ENCODE measurements around the gene FBLN5.

Gene FBLN5

DNA sequence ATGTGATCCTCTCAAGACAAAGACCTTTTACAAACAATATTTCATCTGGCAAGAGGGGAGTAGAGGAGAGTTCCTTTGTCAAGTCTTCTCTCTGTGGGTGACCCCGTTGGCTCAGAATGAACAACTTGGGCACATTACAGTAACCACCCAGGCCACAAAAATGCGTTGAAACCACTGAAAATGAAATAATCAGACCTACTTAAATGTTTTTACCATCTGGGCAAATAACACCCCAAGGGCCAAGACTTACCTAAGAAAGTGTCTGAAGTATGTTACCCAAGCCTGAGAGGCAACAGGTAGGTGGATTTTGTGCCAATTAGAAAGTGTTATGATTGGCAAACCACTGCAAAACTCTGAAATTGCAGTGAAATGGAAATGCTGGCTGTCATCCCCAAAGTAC lies 81.4 kb downstream of the FBLN5 start:
- H3K9ac ChIP-seq (ENCODE audit: low read length in 2 of 2): no peak overlapping the region

GRCh38 chr14:91862417-91862816 lies 85.1 kb downstream of the FBLN5 start:
- no peaks in the 10 kb centered on the region for H3K4me1 ChIP-seq (ENCODE audit: control insufficient read depth, insufficient read depth, low read length)
- H3K4me3 ChIP-seq (ENCODE audit: low read length in 2 of 2): no peak overlapping the region
- H3K27me3 ChIP-seq (ENCODE audit: control insufficient read depth in 1 of 2, insufficient read depth in 2 of 2, low read length in 2 of 2): peaks cover 0 to 5% of the 10 kb centered on the region in 2 donors
- no peaks in the 10 kb centered on the region for H3K36me3 ChIP-seq (ENCODE audit: control insufficient read depth in 2 of 2, insufficient read depth in 2 of 2, low read length in 2 of 2)
- H3K9ac ChIP-seq (ENCODE audit: low read length in 2 of 2): no peak overlapping the region
- no peaks in the 10 kb centered on the region for H3K9me3 ChIP-seq (ENCODE audit: control insufficient read depth in 2 of 2, low read length in 2 of 2)
- no peak overlapping the region for H3K27ac ChIP-seq (ENCODE audit: low read length)

More for the DNA sequence above, 81.4 kb downstream of the FBLN5 start:
- no peaks in the 10 kb centered on the region for H3K27me3 ChIP-seq (ENCODE audit: control insufficient read depth in 1 of 2, insufficient read depth in 2 of 2, low read length in 2 of 2)
- H3K27ac ChIP-seq (ENCODE audit: low read length): no peak overlapping the region
- no peaks in the 10 kb centered on the region for H3K4me1 ChIP-seq (ENCODE audit: control insufficient read depth, insufficient read depth, low read length)
- no peak overlapping the region for H3K4me3 ChIP-seq (ENCODE audit: low read length in 2 of 2)
- H3K36me3 ChIP-seq (ENCODE audit: control insufficient read depth in 2 of 2, insufficient read depth in 2 of 2, low read length in 2 of 2): no peaks in the 10 kb centered on the region
- peaks cover 0 to 6% of the 10 kb centered on the region in 2 donors for H3K9me3 ChIP-seq (ENCODE audit: control insufficient read depth in 2 of 2, low read length in 2 of 2)

- Histone ChIP-seq H3K27ac (ENCODE audit: low read length) (no peak overlapping the region), H3K9ac (ENCODE audit: low read length in 2 of 2) (no peak overlapping the region), H3K9me3 (ENCODE audit: control insufficient read depth in 2 of 2, low read length in 2 of 2) (no peaks in the 10 kb centered on the region), H3K36me3 (ENCODE audit: control insufficient read depth in 2 of 2, insufficient read depth in 2 of 2, low read length in 2 of 2) (no peaks in the 10 kb centered on the region), H3K27me3 (ENCODE audit: control insufficient read depth in 1 of 2, insufficient read depth in 2 of 2, low read length in 2 of 2) (peaks cover 0 to 5% of the 10 kb centered on the region in 2 donors), H3K4me1 (ENCODE audit: control insufficient read depth, insufficient read depth, low read length) (no peaks in the 10 kb centered on the region), H3K4me3 (ENCODE audit: low read length in 2 of 2) (no peak overlapping the region)
These were observed 86.4 kb downstream of the FBLN5 start for GRCh38 chr14:91861091-91861490.

- no peaks in the 10 kb centered on the region for H3K36me3 ChIP-seq (ENCODE audit: control insufficient read depth in 2 of 2, insufficient read depth in 2 of 2, low read length in 2 of 2)
- H3K9me3 ChIP-seq (ENCODE audit: control insufficient read depth in 2 of 2, low read length in 2 of 2): no peaks in the 10 kb centered on the region
- H3K27ac ChIP-seq (ENCODE audit: low read length): no peak overlapping the region
- peaks cover 0 to 5% of the 10 kb centered on the region in 2 donors for H3K27me3 ChIP-seq (ENCODE audit: control insufficient read depth in 1 of 2, insufficient read depth in 2 of 2, low read length in 2 of 2)
- no peak overlapping the region for H3K4me3 ChIP-seq (ENCODE audit: low read length in 2 of 2)
- no peaks in the 10 kb centered on the region for H3K4me1 ChIP-seq (ENCODE audit: control insufficient read depth, insufficient read depth, low read length)
- no peak overlapping the region for H3K9ac ChIP-seq (ENCODE audit: low read length in 2 of 2)
These were observed 87.3 kb downstream of the FBLN5 start for GRCh38 chr14:91860238-91860637.

DNA sequence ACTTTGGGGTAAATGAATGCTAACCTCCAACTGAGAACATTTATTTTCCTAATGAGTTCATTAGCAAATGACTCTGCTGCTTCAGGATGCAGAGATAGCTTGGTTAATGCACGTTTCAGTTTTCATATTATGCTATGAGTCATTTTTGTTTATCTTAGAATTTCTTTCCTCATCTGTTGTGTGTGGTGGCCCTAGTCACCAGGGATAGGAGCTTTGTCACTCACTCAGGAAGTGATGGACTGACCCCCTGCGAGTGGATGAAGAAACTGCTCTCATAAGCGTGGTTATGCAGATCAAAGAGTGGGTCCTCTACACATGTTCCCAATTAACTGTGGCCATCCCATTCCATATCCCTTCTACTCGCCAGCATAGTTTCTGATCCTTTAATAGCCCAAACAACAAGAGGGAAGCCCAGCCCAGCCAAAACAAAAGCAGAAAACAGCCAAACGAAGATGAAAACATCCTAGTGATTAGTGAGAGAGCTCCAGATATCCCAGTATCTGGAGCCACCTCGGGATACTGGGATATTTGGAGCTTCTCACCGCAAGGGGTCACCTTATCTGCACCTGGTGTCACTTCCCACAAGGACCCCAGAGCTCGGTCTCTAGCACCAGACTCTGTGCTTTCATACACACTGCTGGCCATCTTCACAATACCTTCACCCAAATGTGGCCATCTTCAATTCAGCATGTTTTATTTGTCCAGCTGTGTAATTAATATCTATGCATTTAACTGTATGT lies 88.8 kb downstream of the FBLN5 start:
- Histone ChIP-seq H3K27ac (ENCODE audit: low read length) (no peak overlapping the region), H3K9ac (ENCODE audit: low read length in 2 of 2) (no peak overlapping the region), H3K36me3 (ENCODE audit: control insufficient read depth in 2 of 2, insufficient read depth in 2 of 2, low read length in 2 of 2) (no peaks in the 10 kb centered on the region), H3K9me3 (ENCODE audit: control insufficient read depth in 2 of 2, low read length in 2 of 2) (no peaks in the 10 kb centered on the region), H3K4me1 (ENCODE audit: control insufficient read depth, insufficient read depth, low read length) (peaks cover 2% of the 10 kb centered on the region), H3K27me3 (ENCODE audit: control insufficient read depth in 1 of 2, insufficient read depth in 2 of 2, low read length in 2 of 2) (peaks cover 0 to 5% of the 10 kb centered on the region in 2 donors), H3K4me3 (ENCODE audit: low read length in 2 of 2) (no peak overlapping the region)

- Histone ChIP-seq H3K4me1 (ENCODE audit: control insufficient read depth, insufficient read depth, low read length) (peaks cover 2% of the 10 kb centered on the region), H3K9me3 (ENCODE audit: control insufficient read depth in 2 of 2, low read length in 2 of 2) (no peaks in the 10 kb centered on the region), H3K36me3 (ENCODE audit: control insufficient read depth in 2 of 2, insufficient read depth in 2 of 2, low read length in 2 of 2) (no peaks in the 10 kb centered on the region), H3K27ac (ENCODE audit: low read length) (no peak overlapping the region), H3K27me3 (ENCODE audit: control insufficient read depth in 1 of 2, insufficient read depth in 2 of 2, low read length in 2 of 2) (peaks cover 0 to 5% of the 10 kb centered on the region in 2 donors), H3K9ac (ENCODE audit: low read length in 2 of 2) (no peak overlapping the region), H3K4me3 (ENCODE audit: low read length in 2 of 2) (no peak overlapping the region)
These were observed 89.9 kb downstream of the FBLN5 start for GRCh38 chr14:91857614-91858013.

DNA sequence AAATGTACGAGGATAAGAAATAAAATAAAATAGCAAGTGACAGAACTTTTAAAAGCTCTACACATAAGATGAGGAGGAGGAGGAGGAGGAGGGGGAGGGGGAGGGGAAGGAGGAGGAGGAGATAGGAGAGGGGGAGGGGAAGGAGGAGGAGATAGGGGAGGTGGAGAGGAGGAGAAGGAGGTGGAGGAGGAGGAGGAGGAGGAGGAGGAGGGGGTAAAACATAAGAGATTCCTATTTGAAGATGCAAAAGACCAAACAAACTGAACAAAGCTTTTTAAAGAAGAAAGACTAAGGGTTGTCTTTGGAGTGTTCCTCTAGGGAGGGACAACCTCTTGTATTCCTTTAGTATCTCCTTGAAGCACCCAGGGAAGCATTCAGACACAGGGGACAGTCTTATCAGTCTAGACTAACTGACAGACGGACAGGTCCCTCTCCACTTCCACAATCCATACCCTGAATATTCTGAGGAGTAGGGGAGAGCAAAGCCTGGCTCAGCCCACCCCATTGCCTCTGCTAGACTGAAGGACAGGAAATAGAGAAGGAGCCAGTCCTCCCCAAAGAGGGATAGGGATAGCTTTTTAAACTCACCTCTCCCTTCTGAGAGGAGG lies 93.1 kb downstream of the FBLN5 start:
- no peak overlapping the region for H3K4me3 ChIP-seq (ENCODE audit: low read length in 2 of 2)
- H3K9me3 ChIP-seq (ENCODE audit: control insufficient read depth in 2 of 2, low read length in 2 of 2): no peaks in the 10 kb centered on the region
- no peaks in the 10 kb centered on the region for H3K36me3 ChIP-seq (ENCODE audit: control insufficient read depth in 2 of 2, insufficient read depth in 2 of 2, low read length in 2 of 2)
- H3K4me1 ChIP-seq (ENCODE audit: control insufficient read depth, insufficient read depth, low read length): peaks cover 2% of the 10 kb centered on the region
- H3K27me3 ChIP-seq (ENCODE audit: control insufficient read depth in 1 of 2, insufficient read depth in 2 of 2, low read length in 2 of 2): peaks cover 0 to 3% of the 10 kb centered on the region in 2 donors
- H3K9ac ChIP-seq (ENCODE audit: low read length in 2 of 2): no peak overlapping the region
- no peak overlapping the region for H3K27ac ChIP-seq (ENCODE audit: low read length)

- peaks cover 2% of the 10 kb centered on the region for H3K4me1 ChIP-seq (ENCODE audit: control insufficient read depth, insufficient read depth, low read length)
- no peak overlapping the region for H3K27ac ChIP-seq (ENCODE audit: low read length)
- no peaks in the 10 kb centered on the region for H3K36me3 ChIP-seq (ENCODE audit: control insufficient read depth in 2 of 2, insufficient read depth in 2 of 2, low read length in 2 of 2)
- no peaks in the 10 kb centered on the region for H3K27me3 ChIP-seq (ENCODE audit: control insufficient read depth in 1 of 2, insufficient read depth in 2 of 2, low read length in 2 of 2)
- no peak overlapping the region for H3K4me3 ChIP-seq (ENCODE audit: low read length in 2 of 2)
- no peak overlapping the region for H3K9ac ChIP-seq (ENCODE audit: low read length in 2 of 2)
- H3K9me3 ChIP-seq (ENCODE audit: control insufficient read depth in 2 of 2, low read length in 2 of 2): no peaks in the 10 kb centered on the region
These were observed 95.9 kb downstream of the FBLN5 start for GRCh38 chr14:91851563-91851962.

- H3K9ac ChIP-seq (ENCODE audit: low read length in 2 of 2): no peak overlapping the region
- H3K9me3 ChIP-seq (ENCODE audit: control insufficient read depth in 2 of 2, low read length in 2 of 2): no peaks in the 10 kb centered on the region
- H3K4me1 ChIP-seq (ENCODE audit: control insufficient read depth, insufficient read depth, low read length): no peaks in the 10 kb centered on the region
- no peak overlapping the region for H3K27ac ChIP-seq (ENCODE audit: low read length)
- H3K27me3 ChIP-seq (ENCODE audit: control insufficient read depth in 1 of 2, insufficient read depth in 2 of 2, low read length in 2 of 2): no peaks in the 10 kb centered on the region
- no peak overlapping the region for H3K4me3 ChIP-seq (ENCODE audit: low read length in 2 of 2)
- H3K36me3 ChIP-seq (ENCODE audit: control insufficient read depth in 2 of 2, insufficient read depth in 2 of 2, low read length in 2 of 2): no peaks in the 10 kb centered on the region
These were observed 98.9 kb downstream of the FBLN5 start for GRCh38 chr14:91848504-91849001.

DNA sequence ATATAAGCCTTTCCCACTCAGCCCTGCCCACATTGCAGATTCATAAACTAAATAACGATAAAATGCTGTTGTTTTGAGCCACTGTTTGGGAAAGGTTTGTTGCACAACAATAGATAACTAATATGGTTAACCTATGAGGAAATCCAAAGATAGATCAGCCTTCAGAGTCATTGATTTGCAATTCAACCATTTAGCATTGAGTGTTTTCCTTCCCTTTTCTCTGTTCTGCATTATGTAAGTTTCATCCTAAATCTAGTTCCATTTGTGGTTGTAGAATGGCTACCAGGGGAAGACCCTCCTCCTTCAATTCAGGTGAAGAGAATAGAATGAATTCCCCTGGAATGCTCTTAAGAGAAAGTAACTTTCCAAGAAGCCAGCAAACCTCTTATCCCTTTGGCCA lies 99.8 kb downstream of the FBLN5 start:
- no peak overlapping the region for H3K9ac ChIP-seq (ENCODE audit: low read length in 2 of 2)
- H3K4me1 ChIP-seq (ENCODE audit: control insufficient read depth, insufficient read depth, low read length): no peaks in the 10 kb centered on the region
- H3K27me3 ChIP-seq (ENCODE audit: control insufficient read depth in 1 of 2, insufficient read depth in 2 of 2, low read length in 2 of 2): peaks cover 0 to under 1% of the 10 kb centered on the region in 2 donors
- H3K9me3 ChIP-seq (ENCODE audit: control insufficient read depth in 2 of 2, low read length in 2 of 2): no peaks in the 10 kb centered on the region
- H3K4me3 ChIP-seq (ENCODE audit: low read length in 2 of 2): no peak overlapping the region
- H3K27ac ChIP-seq (ENCODE audit: low read length): no peak overlapping the region
- H3K36me3 ChIP-seq (ENCODE audit: control insufficient read depth in 2 of 2, insufficient read depth in 2 of 2, low read length in 2 of 2): no peaks in the 10 kb centered on the region

DNA sequence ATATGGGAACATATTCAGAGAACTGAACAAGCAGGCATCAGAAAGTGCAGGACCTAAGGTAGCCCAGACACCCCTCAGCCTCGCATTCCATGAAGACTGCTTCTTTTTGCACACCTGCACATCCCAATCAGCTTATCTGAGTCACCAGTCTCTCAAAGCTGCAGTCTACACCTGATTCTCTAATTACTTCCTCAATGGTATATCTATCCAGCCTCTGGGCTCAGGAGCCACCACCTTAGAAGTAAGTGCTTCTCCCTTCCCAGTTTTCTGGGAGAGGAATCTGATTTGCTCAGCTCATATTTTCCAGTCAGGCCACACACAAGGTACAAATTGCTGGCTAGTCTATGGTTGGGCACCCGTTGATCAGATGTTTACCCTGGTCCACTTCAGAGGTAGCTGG lies 101.8 kb downstream of the FBLN5 start:
- H3K9me3 ChIP-seq (ENCODE audit: control insufficient read depth in 2 of 2, low read length in 2 of 2): no peaks in the 10 kb centered on the region
- H3K9ac ChIP-seq (ENCODE audit: low read length in 2 of 2): no peak overlapping the region
- no peak overlapping the region for H3K4me3 ChIP-seq (ENCODE audit: low read length in 2 of 2)
- H3K4me1 ChIP-seq (ENCODE audit: control insufficient read depth, insufficient read depth, low read length): no peaks in the 10 kb centered on the region
- H3K36me3 ChIP-seq (ENCODE audit: control insufficient read depth in 2 of 2, insufficient read depth in 2 of 2, low read length in 2 of 2): no peaks in the 10 kb centered on the region
- H3K27ac ChIP-seq (ENCODE audit: low read length): no peak overlapping the region
- H3K27me3 ChIP-seq (ENCODE audit: control insufficient read depth in 1 of 2, insufficient read depth in 2 of 2, low read length in 2 of 2): peaks cover 0 to 5% of the 10 kb centered on the region in 2 donors

Data from stomach smooth muscle (tissue), 2 donors.